GM12873 (cell line): ENCODE results near the gene MAP2K7.

Source experiments
- TF ChIP-seq, protein P1 (sequence below): IDR thresholded peaks from 2 replicates; pipeline ENCODE4 v1.5.1; 2012; ENCODE audit warnings: low read depth, mild to moderate bottlenecking, moderate library complexity, low read length, control low read depth; ENCODE audit not compliant: insufficient read depth; ENCODE audit errors: missing control alignments

MAP2K7 gene

GRCh38 chr19:7914598-7915045, 10.9 kb downstream of the MAP2K7 start, which contains the start of gene TGFBR3L:
Gene TGFBR3L (plus strand): TSS chr19:7914830.
- TF ChIP-seq, protein P1, sequence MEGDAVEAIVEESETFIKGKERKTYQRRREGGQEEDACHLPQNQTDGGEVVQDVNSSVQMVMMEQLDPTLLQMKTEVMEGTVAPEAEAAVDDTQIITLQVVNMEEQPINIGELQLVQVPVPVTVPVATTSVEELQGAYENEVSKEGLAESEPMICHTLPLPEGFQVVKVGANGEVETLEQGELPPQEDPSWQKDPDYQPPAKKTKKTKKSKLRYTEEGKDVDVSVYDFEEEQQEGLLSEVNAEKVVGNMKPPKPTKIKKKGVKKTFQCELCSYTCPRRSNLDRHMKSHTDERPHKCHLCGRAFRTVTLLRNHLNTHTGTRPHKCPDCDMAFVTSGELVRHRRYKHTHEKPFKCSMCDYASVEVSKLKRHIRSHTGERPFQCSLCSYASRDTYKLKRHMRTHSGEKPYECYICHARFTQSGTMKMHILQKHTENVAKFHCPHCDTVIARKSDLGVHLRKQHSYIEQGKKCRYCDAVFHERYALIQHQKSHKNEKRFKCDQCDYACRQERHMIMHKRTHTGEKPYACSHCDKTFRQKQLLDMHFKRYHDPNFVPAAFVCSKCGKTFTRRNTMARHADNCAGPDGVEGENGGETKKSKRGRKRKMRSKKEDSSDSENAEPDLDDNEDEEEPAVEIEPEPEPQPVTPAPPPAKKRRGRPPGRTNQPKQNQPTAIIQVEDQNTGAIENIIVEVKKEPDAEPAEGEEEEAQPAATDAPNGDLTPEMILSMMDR = no peak

GRCh38 chr19:7915250-7916102, 11.8 kb downstream of the MAP2K7 start:
- TF ChIP-seq, protein P1 = no peak

- TF ChIP-seq, protein P1 = no peak
Observed at GRCh38 chr19:7916103-7916954, 12.7 kb downstream of the MAP2K7 start.

DNA sequence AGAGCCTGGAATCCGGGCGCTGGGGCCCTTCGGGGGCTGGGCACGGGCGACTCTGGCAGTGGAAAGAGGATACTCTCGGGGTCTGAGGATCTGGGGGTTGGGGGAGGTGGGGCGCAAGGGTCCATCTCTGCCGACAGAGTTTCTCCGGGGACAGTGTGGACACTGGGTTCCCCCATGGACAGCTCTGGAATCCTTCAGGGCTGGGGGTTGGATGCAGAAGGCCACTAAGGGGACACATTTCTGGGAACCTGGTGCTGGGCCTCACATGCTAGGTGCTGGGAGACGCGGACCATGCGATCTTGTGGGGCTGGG, 13.2 kb downstream of the MAP2K7 start:
- TF ChIP-seq, protein P1 = no peak

GRCh38 chr19:7917267-7918061, 13.8 kb downstream of the MAP2K7 start:
- TF ChIP-seq, protein P1 = peak; percentile 61

DNA sequence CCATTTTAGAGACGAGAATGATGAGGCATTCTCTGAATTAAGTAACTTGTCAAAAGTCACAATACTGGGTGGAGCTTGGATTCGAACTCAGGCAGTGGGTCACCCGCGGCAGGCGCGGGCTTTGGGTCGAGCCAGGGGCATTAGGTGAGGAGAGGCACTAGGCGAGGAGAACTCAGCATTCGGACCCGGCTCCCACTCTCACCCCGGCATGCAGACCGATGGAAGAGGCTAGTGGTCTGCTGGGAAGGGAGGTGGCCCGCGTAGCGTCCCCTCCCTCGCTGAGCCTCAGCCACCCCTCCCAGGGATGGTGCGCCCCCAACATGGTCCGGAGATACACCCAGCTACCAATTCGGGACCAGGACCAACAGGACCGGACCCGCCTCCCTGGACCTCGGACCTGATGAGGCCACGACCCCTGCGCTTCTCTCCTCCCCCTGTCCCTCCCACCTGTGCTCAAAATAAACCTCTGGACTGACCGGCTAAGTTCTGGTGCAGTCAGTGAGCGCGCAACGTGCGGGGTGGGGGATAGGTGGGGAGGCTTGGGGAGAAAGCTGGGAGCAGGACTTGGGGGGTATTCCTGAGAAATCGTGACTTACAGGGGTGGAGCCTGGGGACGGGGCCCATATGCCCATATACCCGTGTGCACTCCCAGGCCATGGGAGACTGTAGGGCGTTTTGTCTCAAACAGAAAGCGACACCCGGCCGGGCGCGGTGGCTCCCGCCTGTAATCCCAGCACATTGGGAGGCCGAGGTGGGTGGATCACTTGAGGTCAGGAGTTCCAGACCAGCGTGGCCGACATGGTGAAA, 15.1 kb downstream of the MAP2K7 start:
- TF ChIP-seq, protein P1 = no peak
